ENCODE measurements around the gene BCL11A.

DNA sequence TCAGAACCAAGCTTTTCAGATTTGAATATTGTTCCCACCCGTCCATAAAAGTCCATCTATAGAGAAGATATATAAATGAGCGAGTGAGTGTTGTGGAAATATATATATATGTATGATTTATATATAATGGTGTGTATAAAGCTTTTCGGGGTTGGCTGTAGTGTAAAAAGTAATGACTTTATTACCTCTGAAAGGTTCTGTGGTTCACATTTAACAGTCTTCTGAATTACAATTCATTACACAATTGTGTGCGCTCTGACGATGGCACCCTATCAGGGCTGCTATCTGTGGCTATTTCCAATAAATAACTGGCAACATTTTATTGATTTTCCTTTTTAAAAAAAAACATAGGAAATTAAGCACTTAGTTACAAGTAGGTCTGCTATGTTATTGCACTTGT is 2.7 kb upstream of the BCL11A start:
- TF ChIP-seq, protein P1, sequence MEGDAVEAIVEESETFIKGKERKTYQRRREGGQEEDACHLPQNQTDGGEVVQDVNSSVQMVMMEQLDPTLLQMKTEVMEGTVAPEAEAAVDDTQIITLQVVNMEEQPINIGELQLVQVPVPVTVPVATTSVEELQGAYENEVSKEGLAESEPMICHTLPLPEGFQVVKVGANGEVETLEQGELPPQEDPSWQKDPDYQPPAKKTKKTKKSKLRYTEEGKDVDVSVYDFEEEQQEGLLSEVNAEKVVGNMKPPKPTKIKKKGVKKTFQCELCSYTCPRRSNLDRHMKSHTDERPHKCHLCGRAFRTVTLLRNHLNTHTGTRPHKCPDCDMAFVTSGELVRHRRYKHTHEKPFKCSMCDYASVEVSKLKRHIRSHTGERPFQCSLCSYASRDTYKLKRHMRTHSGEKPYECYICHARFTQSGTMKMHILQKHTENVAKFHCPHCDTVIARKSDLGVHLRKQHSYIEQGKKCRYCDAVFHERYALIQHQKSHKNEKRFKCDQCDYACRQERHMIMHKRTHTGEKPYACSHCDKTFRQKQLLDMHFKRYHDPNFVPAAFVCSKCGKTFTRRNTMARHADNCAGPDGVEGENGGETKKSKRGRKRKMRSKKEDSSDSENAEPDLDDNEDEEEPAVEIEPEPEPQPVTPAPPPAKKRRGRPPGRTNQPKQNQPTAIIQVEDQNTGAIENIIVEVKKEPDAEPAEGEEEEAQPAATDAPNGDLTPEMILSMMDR (conservative IDR thresholded peaks at IDR 0.05) = no peak
- no peak for TF ChIP-seq ZFX (IDR thresholded peaks at IDR 0.05)

Data from C4-2B (cell line).